H1 (cell line): Measurements from ENCODE around the gene LAD1. TPM values are rescaled to one million over a fixed set of nuclear protein-coding genes. Genes with fewer than 3 reads are reported as not detected.

Experiments
- ATF2 ChIP-seq: IDR thresholded peaks from 2 replicates; pipeline ENCODE4 v1.6.1; 2012; ENCODE audit warnings: low read length, inconsistent platforms
- SIX5 ChIP-seq: IDR thresholded peaks from 2 replicates; pipeline ENCODE4 v1.6.1; 2011; ENCODE audit warnings: mild to moderate bottlenecking, low read depth, low read length
- polyA plus RNA-seq, 7 experiments: library from polyadenylated mRNA; depleted of rRNA in 3 of 7; stranded (reverse) in 5 of 7; unstranded in 2 of 7; fragments of >200 nt in 5 of 7; fragments of 200-250 nt in 2 of 7; gene quantifications; 1 replicate in 5 of 7; 2 replicates in 1 of 7; 4 replicates in 1 of 7; pipeline versions ENCODE4 v1.2.1 to v1.2.3, GENCODE V29; 2011 to 2013; ENCODE audit warnings: missing spikeins in 2 of 7, mixed read lengths in 2 of 7
- total RNA-seq: library from RNA; stranded (reverse); fragmentation: NEBNext Ultra II Directional; extraction: Animal tissue kit (Norgen Biotek cat#: 25700); gene quantifications from 2 replicates; pipeline ENCODE4 v1.2.1, GENCODE V29; 2021

The LAD1 gene
- total and polyA plus RNA-seq, 2 of the 8 experiments (the other 6 are each of a cell fraction or from before 2014, with no cell fraction given): 9.3 to 32.8 TPM

GRCh38 chr1:201429736-201430501 lies 30.8 kb upstream of the LAD1 start (continued):
- TF ChIP-seq ATF2 (no peak), SIX5 (no peak)
